IPS DF 4.7 (cell line): Measurements from ENCODE around the gene CYS1.
"Not testable (repeated sequence)": the region's sequence is repeated elsewhere in the genome, so short reads cannot be mapped to it uniquely, and the experiment has no call there.

Experiments used
- DNase-seq: peaks from one replicate; pipeline ENCODE4 v3.0.0-alpha.2; 2013; ENCODE audit warnings: low spot score; ENCODE audit errors: extremely low read depth

CYS1 gene

GRCh38 chr2:10079870-10080535, at the start of gene CYS1:
CYS1 (minus strand) TSS chr2:10080411; CDS start chr2:10080223, 188 bp downstream.
- no peak for DNase-seq

- DNase-seq: no peak
Observed at GRCh38 chr2:10129490-10129889, 49.3 kb upstream of the CYS1 start.

- no peak for DNase-seq
Observed at GRCh38 chr2:10128420-10128819, 48.2 kb upstream of the CYS1 start.

GRCh38 chr2:10126632-10127026, 46.4 kb upstream of the CYS1 start:
- DNase-seq: no peak

GRCh38 chr2:10125842-10126631, 45.8 kb upstream of the CYS1 start:
- DNase-seq: no peak

- DNase-seq: no peak
Observed at GRCh38 chr2:10124538-10125045, 44.4 kb upstream of the CYS1 start.

- DNase-seq: no peak
Observed at GRCh38 chr2:10123281-10123680, 43.1 kb upstream of the CYS1 start.

GRCh38 chr2:10122500-10123280, 42.5 kb upstream of the CYS1 start, which contains the start of gene RRM2:
RRM2 (plus strand) TSS chr2:10122739; CDS start chr2:10122799, 60 bp downstream.
- DNase-seq: peak; percentile 79

GRCh38 chr2:10120877-10121574, 40.8 kb upstream of the CYS1 start:
- no peak for DNase-seq

GRCh38 chr2:10120158-10120876, 40.1 kb upstream of the CYS1 start:
- peak; percentile 84 for DNase-seq

GRCh38 chr2:10119601-10120157, 39.5 kb upstream of the CYS1 start:
- DNase-seq: no peak

GRCh38 chr2:10119027-10119325, 38.8 kb upstream of the CYS1 start:
- DNase-seq: no peak

GRCh38 chr2:10109311-10109710, 29.1 kb upstream of the CYS1 start:
- DNase-seq: no peak

GRCh38 chr2:10104906-10105305, 24.7 kb upstream of the CYS1 start:
- not testable (repeated sequence) for DNase-seq

- DNase-seq: no peak
Observed at GRCh38 chr2:10103179-10103578, 23.0 kb upstream of the CYS1 start.

GRCh38 chr2:10101491-10101890, 21.3 kb upstream of the CYS1 start:
- no peak for DNase-seq

- DNase-seq: peak; percentile 58
Observed at GRCh38 chr2:10097352-10098148, 17.3 kb upstream of the CYS1 start.

- DNase-seq: no peak
Observed at GRCh38 chr2:10096641-10097040, 16.4 kb upstream of the CYS1 start.

- DNase-seq: no peak
Observed at GRCh38 chr2:10095175-10095574, 15.0 kb upstream of the CYS1 start.
